Neural progenitor cell (in vitro differentiated cells): ENCODE results near the gene NDUFB7. TPM values are rescaled to one million over a fixed set of nuclear protein-coding genes. Genes with fewer than 3 reads are reported as not detected.

Source experiments
- DNase-seq: peaks from one replicate; pipeline ENCODE4 v3.0.0-alpha.2; 2016; ENCODE audit warnings: low spot score
- H2AFZ ChIP-seq: fragments of 200-600 bp; sonication (generic); replicated peaks from 2 replicates; pipeline ENCODE4 v1.6.1; 2016; ENCODE audit warnings: antibody characterized with exemption
- H3F3A ChIP-seq: fragments of 200-600 bp; sonication (generic); 2 replicates; pipeline ENCODE4 v1.6.1; 2016; ENCODE audit warnings: antibody characterized with exemption, low read depth
- H3K27ac ChIP-seq: fragments of 200-600 bp; sonication (generic); 2 replicates; pipeline ENCODE4 v1.5.1; 2016; ENCODE audit warnings: mild to moderate bottlenecking
- H3K27me3 ChIP-seq: fragments of 200-600 bp; sonication (generic); 2 replicates; pipeline ENCODE4 v1.6.1; 2016; ENCODE audit warnings: mild to moderate bottlenecking, moderate library complexity
- H3K36me3 ChIP-seq: fragments of 200-600 bp; sonication (generic); 2 replicates; pipeline ENCODE4 v1.5.1; 2016
- H3K4me1 ChIP-seq: fragments of 200-600 bp; sonication (generic); 2 replicates; pipeline ENCODE4 v1.6.1; 2016; ENCODE audit warnings: mixed run types
- H3K4me2 ChIP-seq: fragments of 200-600 bp; sonication (generic); 2 replicates; pipeline ENCODE4 v1.6.1; 2016
- H3K4me3 ChIP-seq: fragments of 200-600 bp; sonication (generic); 2 replicates; pipeline ENCODE4 v1.5.1; 2016
- H3K79me2 ChIP-seq: fragments of 200-600 bp; sonication (generic); 2 replicates; pipeline ENCODE4 v1.6.1; 2016; ENCODE audit warnings: low read depth
- H3K9ac ChIP-seq: fragments of 200-600 bp; sonication (generic); 2 replicates; pipeline ENCODE4 v1.6.1; 2016
- H3K9me3 ChIP-seq: fragments of 200-600 bp; sonication (generic); 2 replicates; pipeline ENCODE4 v1.5.1; 2016; ENCODE audit warnings: low read depth
- H4K20me1 ChIP-seq: fragments of 200-600 bp; sonication (generic); 2 replicates; pipeline ENCODE4 v1.6.1; 2016; ENCODE audit warnings: low read depth
- H3K27ac Mint-ChIP-seq: 3 replicates; pipeline ENCODE4 v1.8.0; 2021; ENCODE audit warnings: mixed read lengths
- H3K27me3 Mint-ChIP-seq: 2 replicates; pipeline ENCODE4 v1.8.0; 2022; ENCODE audit warnings: low read depth, mild to moderate bottlenecking, inconsistent platforms, moderate library complexity, mixed read lengths; ENCODE audit not compliant: insufficient read depth
- H3K36me3 Mint-ChIP-seq: 3 replicates; pipeline ENCODE4 v1.8.0; 2021; ENCODE audit warnings: mixed read lengths
- H3K4me1 Mint-ChIP-seq: 3 replicates; pipeline ENCODE4 v1.8.0; 2021; ENCODE audit warnings: mixed read lengths
- H3K4me3 Mint-ChIP-seq: 3 replicates; pipeline ENCODE4 v1.8.0; 2021; ENCODE audit warnings: mild to moderate bottlenecking, moderate library complexity, mixed read lengths
- H3K9me3 Mint-ChIP-seq: 3 replicates; pipeline ENCODE4 v1.8.0; 2020; ENCODE audit warnings: mixed read lengths
- CTCF ChIP-seq: fragments of 200-600 bp; sonication (generic); IDR thresholded peaks from 2 replicates; pipeline ENCODE4 v1.5.1; 2017; ENCODE audit warnings: antibody characterized with exemption, mild to moderate bottlenecking
- EZH2 ChIP-seq: fragments of 200-600 bp; sonication (generic); IDR thresholded peaks from 2 replicates; pipeline ENCODE4 v1.6.1; 2017; ENCODE audit warnings: antibody characterized with exemption, mild to moderate bottlenecking, moderate library complexity
- EZH2phosphoT487 ChIP-seq: fragments of 200-600 bp; sonication (generic); IDR thresholded peaks from 2 replicates; pipeline ENCODE4 v1.6.1; 2017; ENCODE audit warnings: antibody characterized with exemption
- total RNA-seq: library from RNA; depleted of rRNA; stranded (reverse); fragments of >200 nt; gene quantifications from 2 replicates; pipeline ENCODE4 v1.2.3, GENCODE V29; 2015; ENCODE audit warnings: low replicate concordance

Gene NDUFB7
- total RNA-seq, 1 donor from 2014 or later: 38.0 TPM

DNA sequence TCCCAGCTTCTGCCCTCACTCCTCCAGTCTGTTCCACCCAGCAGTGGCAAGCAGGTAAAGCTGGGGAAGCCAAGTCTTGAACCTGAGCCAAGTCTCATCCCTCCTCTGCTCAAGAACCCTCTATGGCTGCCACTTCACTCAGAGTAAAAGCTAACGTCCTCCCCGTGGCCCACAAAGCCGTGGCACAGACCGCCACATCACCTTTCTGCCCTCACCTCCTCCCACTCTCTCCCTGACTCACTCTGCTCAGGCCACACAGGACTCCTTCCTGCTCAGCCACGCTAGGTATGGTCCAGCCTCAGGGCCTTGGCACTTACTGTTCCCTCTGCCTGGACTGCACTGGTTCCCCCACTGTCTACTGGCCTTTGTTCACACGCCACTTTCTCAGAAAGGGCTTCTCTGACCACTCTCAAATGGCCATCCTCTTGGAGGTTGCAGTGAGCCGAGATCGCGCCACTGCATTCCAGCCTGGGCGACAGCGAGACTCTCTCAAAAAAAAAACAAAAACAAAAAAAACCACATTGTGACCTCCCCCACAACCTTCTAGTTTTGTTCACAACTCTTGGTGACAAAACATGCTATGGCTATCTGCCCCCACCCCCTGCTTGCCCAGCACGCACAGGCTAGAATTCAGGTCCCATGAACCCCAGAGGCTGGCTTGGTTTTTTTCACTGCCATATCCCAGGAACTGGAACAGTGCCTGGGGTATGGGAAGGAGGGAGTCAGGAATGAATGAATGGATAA lies 15.8 kb downstream of the NDUFB7 start:
- H3K36me3 Mint-ChIP-seq: no peaks in the 10 kb centered on the region
- H3K4me3 ChIP-seq: no peak overlapping the region
- no peak overlapping the region for H3K27ac ChIP-seq
- H3K36me3 ChIP-seq: no peaks in the 10 kb centered on the region
- H3K79me2 ChIP-seq: peaks cover 82% of the 10 kb centered on the region
- H3K27me3 ChIP-seq: no peaks in the 10 kb centered on the region
- no peak overlapping the region for H3K4me2 ChIP-seq
- H3K9me3 Mint-ChIP-seq: no peaks in the 10 kb centered on the region
- peaks cover 87% of the 10 kb centered on the region for H4K20me1 ChIP-seq
- peaks cover 13% of the 10 kb centered on the region for H3F3A ChIP-seq
- peaks cover 14% of the 10 kb centered on the region for H3K4me1 ChIP-seq
- no peaks in the 10 kb centered on the region for H3K27me3 Mint-ChIP-seq
- no peak overlapping the region for H3K9ac ChIP-seq
- DNase-seq: no peak
- no peak overlapping the region for H3K27ac Mint-ChIP-seq
- no peak overlapping the region for H2AFZ ChIP-seq
- no peak overlapping the region for H3K4me3 Mint-ChIP-seq
- peaks cover 20% of the 10 kb centered on the region for H3K4me1 Mint-ChIP-seq
- H3K9me3 ChIP-seq: no peaks in the 10 kb centered on the region
- TF ChIP-seq EZH2phosphoT487: no peak
- no peak for TF ChIP-seq CTCF
- no peak for TF ChIP-seq EZH2

- Mint-ChIP-seq H3K27ac (no peak overlapping the region), H3K4me1 (peaks cover 23% of the 10 kb centered on the region), H3K9me3 (no peaks in the 10 kb centered on the region), H3K4me3 (no peak overlapping the region), H3K27me3 (no peaks in the 10 kb centered on the region), H3K36me3 (peaks cover 4% of the 10 kb centered on the region)
- Histone ChIP-seq H3K9me3 (no peaks in the 10 kb centered on the region), H3F3A (peaks cover 17% of the 10 kb centered on the region), H3K4me3 (no peak overlapping the region), H3K4me1 (peaks cover 2% of the 10 kb centered on the region), H2AFZ (no peak overlapping the region), H3K27me3 (no peaks in the 10 kb centered on the region), H3K9ac (no peak overlapping the region), H3K4me2 (no peak overlapping the region), H3K27ac (no peak overlapping the region), H3K79me2 (peaks cover 81% of the 10 kb centered on the region), H4K20me1 (peaks cover 85% of the 10 kb centered on the region), H3K36me3 (no peaks in the 10 kb centered on the region)
- no peak for DNase-seq
- no peak for TF ChIP-seq CTCF
- no peak for TF ChIP-seq EZH2
- no peak for TF ChIP-seq EZH2phosphoT487
These were observed 17.5 kb downstream of the NDUFB7 start for GRCh38 chr19:14554382-14554812.

DNA sequence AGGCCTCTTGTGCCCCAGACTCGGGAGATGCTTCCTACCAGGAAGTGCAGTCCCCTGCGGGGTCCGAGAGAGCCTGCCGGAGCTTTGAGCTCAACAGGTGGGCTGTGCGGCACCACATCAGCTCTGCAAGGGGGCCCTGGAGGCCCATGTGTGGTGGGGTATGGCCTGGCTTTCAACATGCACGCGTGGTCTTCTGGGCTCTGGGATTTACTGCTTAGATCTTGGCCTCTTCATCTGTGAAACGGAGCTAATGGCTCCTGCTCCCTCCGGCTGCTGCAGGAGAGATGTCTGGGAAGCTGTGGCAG lies 18.0 kb downstream of the NDUFB7 start:
- Histone ChIP-seq H3K27me3 (no peaks in the 10 kb centered on the region), H3K9me3 (no peaks in the 10 kb centered on the region), H3K4me1 (peaks cover 2% of the 10 kb centered on the region), H3K27ac (no peak overlapping the region), H3K4me2 (no peak overlapping the region), H3F3A (peaks cover 17% of the 10 kb centered on the region), H4K20me1 (peaks cover 80% of the 10 kb centered on the region), H2AFZ (no peak overlapping the region), H3K79me2 (peaks cover 81% of the 10 kb centered on the region), H3K9ac (no peak overlapping the region), H3K4me3 (no peak overlapping the region), H3K36me3 (no peaks in the 10 kb centered on the region)
- Mint-ChIP-seq H3K27me3 (no peaks in the 10 kb centered on the region), H3K9me3 (no peaks in the 10 kb centered on the region), H3K27ac (no peak overlapping the region), H3K36me3 (peaks cover 4% of the 10 kb centered on the region), H3K4me1 (peaks cover 23% of the 10 kb centered on the region), H3K4me3 (peak overlapping the region; percentile 39)
- no peak for TF ChIP-seq EZH2phosphoT487
- no peak for TF ChIP-seq CTCF
- no peak for TF ChIP-seq EZH2
- DNase-seq: no peak
